ENCODE results near the gene FOS. TPM values are rescaled to one million over a fixed set of nuclear protein-coding genes. Genes with fewer than 3 reads are reported as not detected.

FOS gene
- total RNA-seq, 3 donors from 2014 or later: 163 to 292 (median 243) TPM

Other genes starting within 250 kb of the FOS start
- gene MLH3, start 227.4 kb upstream of the FOS start, total RNA-seq: 10 to 100 TPM; 22.2 to 40.8 (median 26.2) TPM
- gene ACYP1, start 214.8 kb upstream of the FOS start, total RNA-seq: 10 to 100 TPM; 18.5 to 26.5 (median 20.3) TPM
- gene ZC2HC1C, start 209.2 kb upstream of the FOS start, total RNA-seq: 1 to 10 TPM; 4.0 to 4.8 (median 4.7) TPM
- gene NEK9, start 151.8 kb upstream of the FOS start, total RNA-seq: 100 to 1,000 TPM in 1 of 3 donors, 10 to 100 TPM in 2; 44.7 to 104 (median 49.9) TPM
- gene TMED10, start 102.2 kb upstream of the FOS start, total RNA-seq: 100 to 1,000 TPM; 223 to 411 (median 317) TPM
- 10 to 100 TPM; 17.7 to 48.0 (median 29.0) TPM for gene JDP2, start 149.2 kb downstream of the FOS start, total RNA-seq
- gene BATF, start 243.6 kb downstream of the FOS start, total RNA-seq: 1 to 10 TPM; 1.7 to 3.0 (median 2.3) TPM